BJ (cell line): ENCODE data around the gene TMEM141. TPM values are rescaled to one million over a fixed set of nuclear protein-coding genes. Genes with fewer than 3 reads are reported as not detected.
"Not testable (repeated sequence)": the region's sequence is repeated elsewhere in the genome, so short reads cannot be mapped to it uniquely, and the experiment has no call there.

Source experiments
- CTCF ChIA-PET: fragments of 350-600 bp; formaldehyde crosslinking; extraction: SDS; loops from one replicate; lab custom pipeline; 2021; ENCODE audit warnings: antibody characterized with exemption, inconsistent platforms; lab: Yijun Ruan, JAX
- POLR2A ChIA-PET: fragments of 300-600 bp; sonication (Branson Sonifier 250); formaldehyde crosslinking; extraction: SDS; loops from one replicate; lab custom pipeline; 2021; ENCODE audit warnings: antibody characterized with exemption; lab: Charles Lee
- DNase-seq: peaks from one replicate; pipeline ENCODE4 v3.0.0-alpha.2; 2011; ENCODE audit warnings: low read depth
- H3K27me3 ChIP-seq: 2 replicates; pipeline ENCODE4 v1.6.0; 2011; ENCODE audit warnings: low read length; ENCODE audit not compliant: control insufficient read depth, insufficient read depth
- H3K36me3 ChIP-seq: 2 replicates; pipeline ENCODE4 v1.5.1; 2011; ENCODE audit warnings: low read length; ENCODE audit not compliant: control insufficient read depth, insufficient read depth
- H3K4me3 ChIP-seq: 2 replicates; pipeline ENCODE4 v1.5.1; 2011; ENCODE audit warnings: low read depth, mild to moderate bottlenecking, control low read depth, low read length
- CTCF ChIP-seq: IDR thresholded peaks from 2 replicates; pipeline ENCODE4 v1.5.1; 2011; ENCODE audit warnings: low read depth, mild to moderate bottlenecking, control low read depth, inconsistent platforms, low read length, moderate library complexity; ENCODE audit not compliant: insufficient read depth
- polyA plus RNA-seq: library from polyadenylated mRNA; depleted of rRNA; stranded (reverse); fragments of >200 nt; gene quantifications from 2 replicates; pipeline ENCODE4 v1.2.3, GENCODE V29; 2011

Gene TMEM141
- polyA plus RNA-seq, 1 experiment: 51.5 TPM

GRCh38 chr9:136829981-136830885 is 39.1 kb downstream of the TMEM141 start:
- no peak for DNase-seq
- no peak overlapping the region for H3K4me3 ChIP-seq
- ChIA-PET POLR2A (no interaction called here), CTCF (interaction anchor here (1.1 to 2.8 kb wide), 3 partner anchors 12 to 199 kb away, joined by 3 to 16 read pairs (median 5); partner anchors contain the start of gene AJM1)
- no peaks in the 10 kb centered on the region for H3K27me3 ChIP-seq
- TF ChIP-seq CTCF: no peak
- peaks cover 42% of the 10 kb centered on the region for H3K36me3 ChIP-seq

DNA sequence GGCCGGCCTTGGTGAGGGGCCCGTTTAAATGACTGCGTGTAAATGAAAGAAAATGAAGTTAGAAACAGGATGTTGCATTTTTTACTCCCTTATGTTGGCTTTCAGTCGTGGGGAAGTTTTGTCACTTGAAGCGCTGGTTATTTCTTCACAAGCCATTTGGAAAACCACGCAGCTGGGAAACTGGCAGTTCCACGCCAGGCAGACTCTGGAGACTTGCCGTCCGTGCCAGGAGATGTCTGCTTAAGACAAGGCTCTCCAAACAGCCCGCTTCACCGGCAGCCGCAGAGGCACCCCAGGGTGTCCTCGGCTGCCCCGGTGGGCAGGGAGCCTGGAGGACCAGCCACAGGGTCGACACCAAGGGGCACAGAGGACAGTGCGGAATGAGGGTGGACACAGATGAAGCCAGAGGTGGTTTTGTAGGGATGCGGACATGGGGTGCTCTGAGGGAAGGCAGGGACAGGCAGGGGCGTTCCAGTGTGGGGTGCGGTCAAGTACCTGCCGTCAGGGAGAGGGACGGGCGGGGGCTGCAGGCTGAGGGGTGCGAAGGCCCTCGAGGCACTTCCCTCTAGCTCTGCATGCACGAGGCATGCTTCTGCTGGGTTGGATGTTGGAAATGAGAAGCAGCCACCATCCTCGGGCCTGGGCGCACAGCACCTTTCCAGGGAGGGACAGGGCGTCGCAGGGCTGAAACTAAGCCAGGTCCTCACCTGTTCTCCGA is 40.0 kb downstream of the TMEM141 start:
- Histone ChIP-seq H3K36me3 (peaks cover 40% of the 10 kb centered on the region), H3K27me3 (no peaks in the 10 kb centered on the region), H3K4me3 (no peak overlapping the region)
- ChIA-PET CTCF (interaction anchor here (1.0 to 1.2 kb wide), 2 partner anchors 12 to 204 kb away, joined by 3 to 5 read pairs; no protein-coding TSS in a partner anchor), POLR2A (no interaction called here)
- no peak for DNase-seq
- no peak for TF ChIP-seq CTCF

- Histone ChIP-seq H3K27me3 (no peaks in the 10 kb centered on the region), H3K36me3 (peaks cover 37% of the 10 kb centered on the region), H3K4me3 (no peak overlapping the region)
- ChIA-PET CTCF (interaction anchor here (1.0 to 1.2 kb wide), 2 partner anchors 12 to 203 kb away, joined by 3 to 5 read pairs; no protein-coding TSS in a partner anchor), POLR2A (no interaction called here)
- TF ChIP-seq CTCF: no peak
- no peak for DNase-seq
Observed at GRCh38 chr9:136831720-136832104, 40.6 kb downstream of the TMEM141 start.

- DNase-seq: no peak
- Histone ChIP-seq H3K27me3 (no peaks in the 10 kb centered on the region), H3K4me3 (no peak overlapping the region), H3K36me3 (peaks cover 31% of the 10 kb centered on the region)
- ChIA-PET POLR2A (no interaction called here), CTCF (interaction anchor here (1.2 kb wide), 1 partner anchor 11 kb away, joined by 5 read pairs; no protein-coding TSS in a partner anchor)
- no peak for TF ChIP-seq CTCF
Observed at GRCh38 chr9:136832581-136832980, 41.4 kb downstream of the TMEM141 start.

- peaks cover 25% of the 10 kb centered on the region for H3K36me3 ChIP-seq
- CTCF ChIA-PET: interaction anchor here (0.6 to 2.3 kb wide), 2 partner anchors 9 to 27 kb away, joined by 4 to 8 read pairs; partner anchors contain the start of gene AJM1
- H3K27me3 ChIP-seq, DNase-seq, H3K4me3 ChIP-seq: not testable (repeated sequence)
- POLR2A ChIA-PET: interaction anchor here (0.5 kb wide), 1 partner anchor 11 kb away, joined by 6 read pairs; no protein-coding TSS in a partner anchor
Observed at GRCh38 chr9:136833381-136834048, 42.4 kb downstream of the TMEM141 start.
